WI38 (cell line): ENCODE results near the gene PEMT.

ENCODE experiments used
- H3K4me3 ChIP-seq: 2 replicates; pipeline ENCODE4 v1.5.1; 2011; ENCODE audit warnings: low read depth, mild to moderate bottlenecking, control low read depth, low read length
- TF ChIP-seq, protein P1 (sequence below): IDR thresholded peaks from 2 replicates; pipeline ENCODE4 v1.5.1; 2012; ENCODE audit warnings: low read depth, mild to moderate bottlenecking, control low read depth, low read length

The PEMT gene

DNA sequence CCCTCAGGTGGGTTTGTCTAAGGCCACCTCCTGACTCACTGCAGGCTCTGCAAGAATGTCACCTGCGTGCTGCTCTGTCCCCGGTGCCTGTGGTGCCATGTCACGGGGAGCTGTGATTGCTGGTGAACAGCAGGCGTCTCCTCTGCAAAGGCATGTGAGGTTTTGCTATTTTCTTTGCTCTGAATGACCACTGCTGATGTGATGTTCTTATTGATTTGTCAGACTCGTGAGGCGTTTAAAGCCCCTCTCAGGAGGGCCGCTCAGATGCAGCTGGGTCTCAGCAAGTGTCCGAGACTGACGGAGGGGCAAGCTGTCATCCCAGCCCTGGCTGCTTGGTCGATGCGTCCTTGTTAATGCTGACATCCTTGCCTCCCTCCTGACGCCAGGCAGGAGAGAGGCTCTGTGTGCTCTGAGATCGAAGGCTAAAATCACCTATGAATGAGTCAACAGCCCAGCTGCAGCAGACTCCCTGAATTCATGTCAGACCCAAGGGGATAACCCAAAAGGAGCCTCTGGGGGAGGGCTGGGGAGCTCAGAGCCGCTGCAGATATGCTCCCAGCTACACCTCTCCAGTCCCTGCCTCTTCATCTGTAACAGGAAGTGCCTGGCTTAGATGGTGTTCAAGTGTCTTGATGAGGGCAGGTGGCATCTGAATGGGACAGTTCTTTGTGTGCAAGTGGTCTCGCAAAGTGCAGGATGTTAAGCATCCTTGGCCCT is 11.8 kb upstream of the PEMT start:
- TF ChIP-seq, protein P1, sequence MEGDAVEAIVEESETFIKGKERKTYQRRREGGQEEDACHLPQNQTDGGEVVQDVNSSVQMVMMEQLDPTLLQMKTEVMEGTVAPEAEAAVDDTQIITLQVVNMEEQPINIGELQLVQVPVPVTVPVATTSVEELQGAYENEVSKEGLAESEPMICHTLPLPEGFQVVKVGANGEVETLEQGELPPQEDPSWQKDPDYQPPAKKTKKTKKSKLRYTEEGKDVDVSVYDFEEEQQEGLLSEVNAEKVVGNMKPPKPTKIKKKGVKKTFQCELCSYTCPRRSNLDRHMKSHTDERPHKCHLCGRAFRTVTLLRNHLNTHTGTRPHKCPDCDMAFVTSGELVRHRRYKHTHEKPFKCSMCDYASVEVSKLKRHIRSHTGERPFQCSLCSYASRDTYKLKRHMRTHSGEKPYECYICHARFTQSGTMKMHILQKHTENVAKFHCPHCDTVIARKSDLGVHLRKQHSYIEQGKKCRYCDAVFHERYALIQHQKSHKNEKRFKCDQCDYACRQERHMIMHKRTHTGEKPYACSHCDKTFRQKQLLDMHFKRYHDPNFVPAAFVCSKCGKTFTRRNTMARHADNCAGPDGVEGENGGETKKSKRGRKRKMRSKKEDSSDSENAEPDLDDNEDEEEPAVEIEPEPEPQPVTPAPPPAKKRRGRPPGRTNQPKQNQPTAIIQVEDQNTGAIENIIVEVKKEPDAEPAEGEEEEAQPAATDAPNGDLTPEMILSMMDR: no peak
- no peak overlapping the region for H3K4me3 ChIP-seq

DNA sequence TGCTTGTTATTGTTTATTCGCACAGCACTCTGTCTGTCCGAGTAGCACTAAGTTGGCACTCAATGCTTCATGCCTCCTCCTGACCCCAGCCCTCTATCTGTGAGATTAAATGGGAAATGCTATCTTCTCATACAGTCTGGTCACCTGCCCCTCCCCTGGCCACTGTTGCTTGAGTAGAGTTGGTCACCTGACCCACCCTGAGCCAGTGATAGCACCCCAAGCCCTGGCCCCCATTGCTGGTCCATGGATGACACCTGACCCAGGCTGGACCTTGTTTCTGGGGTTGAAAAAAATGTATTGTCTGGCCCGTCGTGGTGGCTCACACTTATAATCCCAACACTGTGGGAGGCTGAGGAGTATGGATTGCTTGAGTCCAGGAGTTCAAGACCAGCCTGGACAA is 8.5 kb upstream of the PEMT start:
- H3K4me3 ChIP-seq: no peak overlapping the region
- TF ChIP-seq, protein P1: no peak

DNA sequence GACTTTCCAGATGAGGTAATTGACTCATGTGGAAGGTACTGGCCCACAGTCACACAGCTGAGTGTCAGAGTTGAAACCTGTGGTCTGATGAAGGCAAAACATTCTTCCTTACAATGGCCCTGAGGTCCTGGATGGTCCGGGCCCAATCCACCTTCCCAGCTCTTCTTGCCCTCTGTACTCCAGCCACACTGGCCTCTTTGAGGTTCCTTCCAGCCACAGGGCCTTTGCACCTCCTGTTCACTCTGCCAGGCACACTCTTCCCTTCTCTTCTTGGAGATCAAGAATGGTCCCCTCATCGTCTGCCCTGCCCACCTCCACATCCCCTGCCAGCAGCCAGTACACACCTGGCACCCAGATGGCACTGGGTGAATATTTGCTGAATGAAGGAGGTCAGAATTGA is 6.5 kb upstream of the PEMT start:
- TF ChIP-seq, protein P1: no peak
- no peak overlapping the region for H3K4me3 ChIP-seq

DNA sequence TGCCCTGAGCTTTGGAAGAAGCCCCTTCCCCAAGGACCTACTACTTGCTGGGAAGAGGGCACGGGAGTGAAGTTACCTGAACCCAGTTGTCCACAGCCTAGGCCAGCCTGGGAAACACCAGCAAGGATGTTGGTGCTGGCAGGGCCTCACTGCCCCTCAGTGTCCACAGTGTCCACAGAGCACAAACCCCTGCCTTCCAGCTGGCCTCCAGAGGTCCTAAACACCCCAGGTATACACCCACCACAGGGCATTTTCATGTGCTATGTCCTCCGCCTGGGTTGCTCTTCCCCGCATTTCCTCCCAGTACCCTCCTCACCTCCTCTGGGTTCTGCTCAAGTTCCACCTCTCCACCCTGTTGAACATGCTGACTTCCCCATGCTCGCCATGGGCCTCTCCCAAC is 4.2 kb upstream of the PEMT start:
- H3K4me3 ChIP-seq: no peak overlapping the region
- TF ChIP-seq, protein P1: no peak

DNA sequence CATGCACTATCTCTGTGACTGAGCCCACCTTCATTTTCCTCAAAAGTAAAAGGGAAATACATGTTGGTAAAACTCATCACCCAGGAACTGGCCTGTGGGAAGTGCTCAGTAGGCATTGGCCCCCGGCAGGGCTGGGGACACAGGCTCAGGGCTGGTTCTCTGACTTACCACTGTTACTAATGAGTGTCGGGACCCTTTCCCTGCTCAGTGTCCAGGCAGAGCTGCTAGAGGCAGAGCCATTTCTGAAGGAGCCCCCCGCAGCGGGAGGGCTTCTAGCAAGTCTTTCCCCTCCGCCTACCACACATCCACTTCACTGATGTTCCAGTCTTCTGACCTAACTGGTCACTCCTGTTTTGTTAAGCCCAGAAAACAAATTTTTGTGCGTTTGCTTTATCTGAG is 1.7 kb upstream of the PEMT start:
- TF ChIP-seq, protein P1: no peak

DNA sequence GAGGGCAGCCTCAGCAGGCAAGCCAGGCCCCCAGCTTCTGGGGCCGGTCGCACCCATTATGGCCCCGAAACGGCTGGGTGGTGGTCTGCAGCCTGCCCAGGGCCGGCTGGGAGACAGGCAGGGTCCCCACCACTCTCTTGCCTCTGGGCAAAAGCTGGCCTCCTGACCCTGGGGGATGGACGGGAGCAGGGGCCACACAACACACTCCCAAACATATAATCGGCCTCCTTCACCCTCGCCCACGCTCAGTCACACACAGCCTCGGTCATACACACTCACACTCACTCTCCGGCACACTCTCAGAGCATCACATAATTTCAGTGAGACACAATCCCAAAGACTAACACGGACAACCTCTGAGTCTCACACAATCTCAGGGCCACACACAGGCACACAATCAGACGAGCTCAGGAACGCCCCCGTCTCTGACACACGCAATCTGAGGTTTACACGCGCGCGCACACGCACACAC is 589 bp downstream of the PEMT start:
- TF ChIP-seq, protein P1: no peak
- peak overlapping the region; percentile 87 for H3K4me3 ChIP-seq

More for the DNA sequence above, 1.7 kb upstream of the PEMT start:
- H3K4me3 ChIP-seq: no peak overlapping the region

DNA sequence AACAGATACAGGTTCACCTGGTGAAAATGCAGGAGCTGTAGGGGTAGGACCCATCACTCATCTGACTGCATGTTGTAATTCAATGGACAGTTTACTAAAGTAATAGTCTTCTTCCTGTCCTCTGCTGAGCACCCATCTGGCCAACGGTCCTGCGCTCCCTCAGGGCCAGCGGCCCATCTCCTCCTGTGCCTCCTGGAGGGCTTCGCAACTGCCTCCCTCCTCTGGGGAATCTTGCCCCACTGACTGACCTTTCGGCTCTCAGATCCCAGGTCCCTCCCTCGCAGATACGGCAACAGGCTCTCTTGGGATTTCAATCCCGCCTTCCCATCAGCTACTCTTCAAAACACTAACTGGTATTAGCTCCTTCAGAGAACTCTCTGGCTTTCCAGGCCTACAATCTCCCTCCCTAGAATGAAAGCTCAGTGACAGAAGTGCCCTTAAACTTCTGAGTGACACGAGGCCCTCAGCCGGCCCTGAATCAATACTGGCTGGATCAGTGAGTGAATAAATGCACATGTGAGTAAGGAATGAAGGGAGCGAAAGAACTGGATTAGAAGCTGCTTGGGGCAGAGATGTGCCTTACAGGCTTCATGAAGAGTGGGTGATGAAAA is 1.3 kb downstream of the PEMT start:
- TF ChIP-seq, protein P1: no peak
- peak overlapping the region; percentile 87 for H3K4me3 ChIP-seq
